Spinal cord (tissue), 10 donors: ENCODE measurements around the gene CHRM1. TPM values are rescaled to one million over a fixed set of nuclear protein-coding genes. Genes with fewer than 3 reads are reported as not detected.
"Not testable (repeated sequence)": the region's sequence is repeated elsewhere in the genome, so short reads cannot be mapped to it uniquely, and the experiment has no call there.

ENCODE experiments used
- DNase-seq, 6 donors: peaks; one replicate each; pipeline versions ENCODE4 v3.0.0 to v3.0.0-alpha.2; 2013 to 2015; ENCODE audit warnings: low spot score in 6 of 6, low read depth in 4 of 6
- H3K27ac ChIP-seq: one replicate; pipeline ENCODE4 v1.5.1; 2013; ENCODE audit warnings: low read depth, low read length, control low read depth
- H3K27me3 ChIP-seq: one replicate; pipeline ENCODE4 v1.6.1; 2013; ENCODE audit warnings: low read length; ENCODE audit not compliant: control insufficient read depth, insufficient read depth
- H3K36me3 ChIP-seq: one replicate; pipeline ENCODE4 v1.6.1; 2013; ENCODE audit warnings: low read length; ENCODE audit not compliant: control insufficient read depth, insufficient read depth
- H3K4me1 ChIP-seq: one replicate; pipeline ENCODE4 v1.6.1; 2013; ENCODE audit warnings: low read length; ENCODE audit not compliant: control insufficient read depth, insufficient read depth
- H3K4me3 ChIP-seq: one replicate; pipeline ENCODE4 v1.5.1; 2013; ENCODE audit warnings: low read depth, low read length, control low read depth
- H3K9me3 ChIP-seq: one replicate; pipeline ENCODE4 v1.6.1; 2013; ENCODE audit warnings: low read length; ENCODE audit not compliant: control insufficient read depth, insufficient read depth
- WGBS: methylation state at CpG from one replicate; pipeline ENCODE4 v1.1.5; 2013; ENCODE audit warnings: missing lambda C conversion rate; ENCODE audit not compliant: insufficient coverage; 5-methylcytosine and 5-hydroxymethylcytosine counted together
- polyA plus RNA-seq, 2 donors: library from polyadenylated mRNA; unstranded; fragments of 120-200 nt; gene quantifications; one replicate each; pipeline ENCODE4 v1.2.1, GENCODE V29; 2013; ENCODE audit not compliant: insufficient read length in 2 of 2
- total RNA-seq, 2 donors: library from RNA; depleted of rRNA in 1 of 2; stranded (reverse); fragments of 120-200 nt in 1 of 2; fragments of >200 nt in 1 of 2; gene quantifications; one replicate each; pipeline versions ENCODE4 v1.2.3 to v1.2.4, GENCODE V29; 2013 to 2014
- donor health status: healthy.

The CHRM1 gene
- total and polyA plus RNA-seq, 4 donors, result 0.89 to 4.4 (median 2.1) TPM

DNA sequence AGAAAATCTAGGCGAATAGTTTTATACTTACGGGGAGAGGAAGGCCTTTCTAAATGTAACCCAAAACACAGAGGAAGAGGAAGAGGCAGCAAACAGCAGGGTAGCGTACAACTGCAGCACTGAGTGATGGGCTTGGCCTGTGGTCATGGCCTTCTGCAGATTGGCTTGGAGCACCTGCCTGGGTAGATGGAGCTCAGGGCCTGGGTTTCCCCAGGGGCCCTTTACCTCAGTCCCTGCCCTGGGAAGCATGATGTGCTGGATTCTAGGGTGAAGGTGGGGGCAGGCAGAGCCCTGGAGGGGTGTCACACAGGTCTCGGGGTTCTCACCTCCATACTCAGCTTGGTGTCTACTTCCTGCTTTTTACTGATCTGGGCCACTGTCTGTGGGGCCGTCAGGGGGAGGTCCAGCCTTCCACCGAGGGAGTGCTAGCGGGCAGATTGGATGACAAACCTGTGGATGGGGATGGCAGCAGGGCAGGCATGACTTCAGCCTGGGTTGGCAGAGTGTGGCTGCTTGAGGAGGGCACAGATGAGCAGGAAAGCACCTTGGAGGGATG, 27.7 kb upstream of the CHRM1 start:
- Histone ChIP-seq H3K4me1 (no peaks in the 10 kb centered on the region), H3K27me3 (no peaks in the 10 kb centered on the region), H3K27ac (no peak overlapping the region), H3K4me3 (no peak overlapping the region), H3K36me3 (no peaks in the 10 kb centered on the region), H3K9me3 (no peaks in the 10 kb centered on the region)
- 82% methylated on average over 5 of the region's 7 CpGs for WGBS
- DNase-seq, result no peak

GRCh38 chr11:62945538-62945937, 24.4 kb upstream of the CHRM1 start:
- not testable (repeated sequence) for H3K27ac ChIP-seq, H3K9me3 ChIP-seq, H3K4me3 ChIP-seq, DNase-seq, H3K4me1 ChIP-seq, H3K36me3 ChIP-seq, H3K27me3 ChIP-seq
- 100% methylated on average over 2 of the region's 10 CpGs for WGBS

DNA sequence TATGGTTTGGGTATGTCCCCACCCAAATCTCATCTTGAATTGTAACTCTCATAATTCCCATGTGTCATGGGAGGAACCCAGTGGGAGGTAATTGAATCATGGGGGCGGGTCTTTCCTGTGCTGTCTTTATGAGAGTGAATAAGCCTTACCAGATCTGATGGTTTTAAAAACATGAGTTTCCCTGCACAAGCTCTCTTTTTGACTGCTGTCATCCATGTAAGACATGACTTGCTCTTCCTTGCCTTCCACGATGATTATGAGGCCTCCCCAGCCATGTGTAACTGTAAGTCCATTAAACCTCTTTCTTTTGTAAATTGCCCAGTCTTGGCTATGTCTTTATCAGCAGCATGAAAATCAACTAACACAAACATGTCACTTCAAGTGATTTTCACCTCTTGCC, 16.4 kb upstream of the CHRM1 start:
- H3K9me3 ChIP-seq, H3K27ac ChIP-seq, DNase-seq, H3K4me3 ChIP-seq, H3K27me3 ChIP-seq, H3K36me3 ChIP-seq, H3K4me1 ChIP-seq: not testable (repeated sequence)
- 89% methylated on average over 1 of the region's 2 CpGs for WGBS

- WGBS, result no CpG with 5 or more reads among the region's 1 CpG
- H3K4me3 ChIP-seq, result no peak overlapping the region
- DNase-seq, result no peak
- no peaks in the 10 kb centered on the region for H3K27me3 ChIP-seq
- no peak overlapping the region for H3K27ac ChIP-seq
- H3K36me3 ChIP-seq, result no peaks in the 10 kb centered on the region
- H3K4me1 ChIP-seq, result peaks cover 10% of the 10 kb centered on the region
- H3K9me3 ChIP-seq, result no peaks in the 10 kb centered on the region
These were observed 13.3 kb upstream of the CHRM1 start for GRCh38 chr11:62934496-62934785.

DNA sequence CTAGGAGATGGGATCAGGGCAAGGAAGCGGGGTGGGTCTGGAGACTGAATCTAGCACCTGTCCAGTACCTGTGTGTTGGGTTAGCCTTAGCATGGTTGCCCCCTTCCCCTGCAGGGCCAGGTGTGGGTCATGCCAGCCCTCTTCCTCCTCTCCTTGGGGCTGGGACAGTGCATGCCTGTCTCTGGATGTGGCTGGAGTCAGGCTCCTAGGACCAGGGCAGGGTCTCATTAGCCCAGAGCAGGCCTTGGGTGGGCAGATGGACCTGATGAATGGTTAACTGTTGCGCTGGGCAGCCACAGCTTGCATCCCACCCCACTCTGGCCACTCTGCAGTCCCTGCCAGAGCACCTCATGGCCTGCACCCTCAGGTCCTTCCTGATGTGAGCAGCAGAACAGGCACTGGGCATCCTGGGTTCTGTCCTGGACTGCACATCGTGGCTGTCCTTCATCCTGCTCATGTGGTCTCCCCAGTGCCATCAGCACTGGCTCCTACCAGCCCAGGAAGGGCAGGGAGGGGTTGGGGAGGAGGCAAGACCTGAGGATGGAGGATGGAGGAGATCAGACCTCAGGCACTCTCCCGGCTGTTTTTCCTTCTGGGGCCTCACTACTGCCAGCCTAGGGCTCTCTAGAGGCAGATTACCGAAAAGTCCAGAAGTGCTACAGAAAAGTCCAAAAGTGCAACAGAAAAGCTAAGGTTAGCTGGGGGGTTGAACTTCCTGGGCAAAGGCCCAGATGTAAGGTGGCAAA, 12.8 kb upstream of the CHRM1 start:
- no peak overlapping the region for H3K4me3 ChIP-seq
- no peak for DNase-seq
- WGBS, result 84% methylated on average over 5 of the region's 5 CpGs
- H3K9me3 ChIP-seq, result no peaks in the 10 kb centered on the region
- peaks cover 10% of the 10 kb centered on the region for H3K4me1 ChIP-seq
- H3K27me3 ChIP-seq, result no peaks in the 10 kb centered on the region
- H3K36me3 ChIP-seq, result no peaks in the 10 kb centered on the region
- H3K27ac ChIP-seq, result no peak overlapping the region

DNA sequence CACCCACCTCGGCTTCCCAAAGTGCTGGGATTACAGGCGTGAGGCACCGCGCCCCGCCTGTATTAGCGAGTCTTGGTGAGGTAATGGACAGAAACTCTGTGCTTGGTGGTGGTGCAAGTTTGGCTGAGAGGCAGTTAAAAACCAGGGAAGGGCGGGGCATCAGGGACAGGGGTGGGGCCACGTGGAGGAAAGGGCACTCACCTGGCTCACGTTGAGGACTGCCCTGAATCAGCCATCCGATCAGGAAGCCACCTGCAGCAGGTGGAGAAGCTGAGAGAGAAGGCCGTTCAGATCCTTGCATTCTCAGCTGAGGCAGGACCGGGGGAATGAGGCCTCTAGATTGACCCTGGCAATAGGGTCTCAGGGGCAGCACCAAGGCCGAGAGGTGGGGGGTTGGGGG, 12.1 kb upstream of the CHRM1 start:
- peaks cover 10% of the 10 kb centered on the region for H3K4me1 ChIP-seq
- no peak for DNase-seq
- no peaks in the 10 kb centered on the region for H3K27me3 ChIP-seq
- H3K4me3 ChIP-seq, result no peak overlapping the region
- no peaks in the 10 kb centered on the region for H3K9me3 ChIP-seq
- H3K36me3 ChIP-seq, result no peaks in the 10 kb centered on the region
- whole genome bisulfite sequencing, result 85% methylated on average over 13 of the region's 13 CpGs
- no peak overlapping the region for H3K27ac ChIP-seq

- 32% methylated on average over 6 of the region's 8 CpGs for WGBS
- H3K4me1 ChIP-seq, result peaks cover 16% of the 10 kb centered on the region
- peak in 1 of 6 donors; percentile 39 for DNase-seq
- peaks cover 8% of the 10 kb centered on the region for H3K27me3 ChIP-seq
- no peak overlapping the region for H3K4me3 ChIP-seq
- no peaks in the 10 kb centered on the region for H3K36me3 ChIP-seq
- no peak overlapping the region for H3K27ac ChIP-seq
- no peaks in the 10 kb centered on the region for H3K9me3 ChIP-seq
These were observed 10.5 kb upstream of the CHRM1 start for GRCh38 chr11:62931499-62932278.

DNA sequence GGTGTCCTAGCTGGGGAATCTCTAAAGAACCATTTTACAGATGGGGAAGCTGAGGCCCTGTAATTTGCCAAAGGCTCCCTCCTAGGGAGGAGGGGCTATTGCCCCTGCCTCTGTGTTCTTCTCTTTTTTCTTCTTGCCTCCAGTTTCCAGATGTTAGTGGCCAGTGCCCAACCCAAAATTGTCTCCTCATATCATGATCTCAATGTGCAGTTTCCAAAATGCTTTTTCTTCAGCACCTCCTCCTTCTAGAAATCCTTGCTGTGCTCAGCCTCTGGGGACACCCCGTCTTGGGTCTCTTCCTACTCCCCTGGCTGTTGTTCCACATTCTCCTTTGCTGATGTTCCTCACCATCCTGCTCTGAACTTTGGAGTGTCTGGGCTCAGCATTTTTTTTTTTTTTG, 9.5 kb upstream of the CHRM1 start:
- Histone ChIP-seq H3K4me1 (peaks cover 26% of the 10 kb centered on the region), H3K27me3 (peaks cover 19% of the 10 kb centered on the region), H3K36me3 (no peaks in the 10 kb centered on the region), H3K4me3 (no peak overlapping the region), H3K9me3 (no peaks in the 10 kb centered on the region), H3K27ac (no peak overlapping the region)
- 64% methylated on average over 1 of the region's 1 CpG for WGBS
- DNase-seq, result no peak

DNA sequence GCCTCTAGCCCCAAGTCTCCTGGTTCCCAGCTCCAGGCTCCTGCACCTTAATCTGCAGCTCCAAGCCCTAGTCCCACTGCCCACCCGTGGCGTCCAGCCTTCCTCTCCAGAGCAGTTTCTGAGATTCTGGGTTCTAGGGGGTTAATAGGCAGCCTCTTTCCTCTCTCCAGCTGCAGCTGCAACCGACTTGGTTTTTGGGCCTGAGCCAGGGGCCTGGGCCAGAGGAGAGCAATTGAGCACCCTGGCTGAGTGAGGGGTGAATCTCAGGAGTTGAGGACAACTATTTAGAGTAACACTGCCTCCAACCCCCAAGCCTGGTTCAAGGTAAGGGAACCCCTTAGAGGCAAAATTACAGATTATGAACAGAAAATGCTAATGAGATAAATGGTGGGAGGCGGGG, 9.0 kb upstream of the CHRM1 start:
- H3K4me3 ChIP-seq, result no peak overlapping the region
- peak in 2 of 6 donors; percentile 52 to 84 for DNase-seq
- WGBS, result 77% methylated on average over 1 of the region's 4 CpGs
- H3K4me1 ChIP-seq, result peaks cover 31% of the 10 kb centered on the region
- no peaks in the 10 kb centered on the region for H3K36me3 ChIP-seq
- H3K27me3 ChIP-seq, result peaks cover 24% of the 10 kb centered on the region
- no peak overlapping the region for H3K27ac ChIP-seq
- no peaks in the 10 kb centered on the region for H3K9me3 ChIP-seq

GRCh38 chr11:62928011-62928410, 6.8 kb upstream of the CHRM1 start:
- no peaks in the 10 kb centered on the region for H3K9me3 ChIP-seq
- H3K4me1 ChIP-seq, result peaks cover 44% of the 10 kb centered on the region
- no peak overlapping the region for H3K4me3 ChIP-seq
- DNase-seq, result no peak
- no peaks in the 10 kb centered on the region for H3K36me3 ChIP-seq
- 45% methylated on average over 7 of the region's 13 CpGs for WGBS
- peaks cover 43% of the 10 kb centered on the region for H3K27me3 ChIP-seq
- no peak overlapping the region for H3K27ac ChIP-seq
